GM18502 (cell line): ENCODE measurements around the gene ABCC2.
"Not testable (repeated sequence)": the region's sequence is repeated elsewhere in the genome, so short reads cannot be mapped to it uniquely, and the experiment has no call there.

Experiments
- ATAC-seq: cut with Tn5 transposase; IDR thresholded peaks from one replicate; pipeline ENCODE4 v1.9.1; 2021; ENCODE audit warnings: mild to moderate bottlenecking; ENCODE audit not compliant: unreplicated experiment, poor library complexity

The ABCC2 gene

GRCh38 chr10:99850021-99850766 lies 67.8 kb downstream of the ABCC2 start:
- no peak for ATAC-seq

GRCh38 chr10:99850767-99851340 lies 68.4 kb downstream of the ABCC2 start:
- no peak for ATAC-seq

- ATAC-seq, result no peak
Measured at GRCh38 chr10:99851825-99852224, 69.4 kb downstream of the ABCC2 start.

DNA sequence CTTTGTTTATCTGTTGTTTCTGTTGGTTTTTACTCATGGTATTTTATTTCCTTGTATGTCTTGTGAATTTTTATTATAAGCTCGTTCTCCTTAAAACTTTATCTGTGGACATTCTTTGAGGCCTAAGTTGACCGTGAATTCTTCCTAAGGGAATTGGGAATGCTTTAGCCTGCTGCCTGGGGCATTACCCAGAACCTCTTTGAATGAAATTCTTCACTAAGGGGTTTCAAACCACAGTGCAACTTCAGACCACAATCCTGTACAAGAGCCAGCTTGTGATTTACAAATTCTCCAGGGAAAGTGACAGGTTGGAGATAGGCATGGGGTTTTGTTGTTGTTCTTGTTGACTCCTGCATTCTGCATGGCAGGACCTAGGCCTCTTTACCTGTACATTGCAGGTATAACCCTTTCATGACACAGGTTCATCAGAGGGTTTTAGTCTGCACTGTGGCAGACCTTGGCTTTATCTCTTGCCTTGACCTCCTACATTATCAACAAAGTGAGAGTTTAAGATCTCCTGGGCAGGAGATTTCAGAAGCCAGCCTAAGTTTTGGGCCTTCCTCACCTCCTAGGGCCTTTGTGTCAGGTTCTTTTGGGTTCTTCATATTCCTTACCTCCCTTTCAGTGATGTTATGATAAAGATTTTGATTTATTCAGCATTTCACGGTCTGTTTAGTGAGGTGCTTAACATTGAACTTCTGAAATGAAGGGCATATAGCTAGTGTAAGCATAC lies 70.2 kb downstream of the ABCC2 start:
- ATAC-seq, result no peak

GRCh38 chr10:99853655-99854054 lies 71.2 kb downstream of the ABCC2 start:
- ATAC-seq, result no peak

DNA sequence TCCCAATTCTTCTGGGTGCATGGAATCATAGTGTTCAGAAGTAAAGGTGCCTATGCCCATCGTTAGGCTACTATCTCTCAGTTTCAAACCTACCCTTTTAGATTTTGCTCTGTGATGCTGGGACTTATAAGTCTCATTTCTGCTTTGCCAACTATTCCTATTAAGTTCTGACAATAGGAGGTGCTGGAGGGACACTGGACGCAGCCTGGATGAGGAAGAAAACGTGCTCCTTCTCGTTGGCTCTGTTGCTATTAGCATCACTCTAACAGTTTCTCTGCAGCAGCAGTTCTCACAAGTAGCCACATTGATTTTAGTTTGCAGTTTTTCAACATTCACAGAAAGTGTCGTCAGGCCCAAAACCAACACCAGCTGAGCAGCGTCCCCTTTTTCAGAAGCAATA lies 72.4 kb downstream of the ABCC2 start:
- no peak for ATAC-seq

DNA sequence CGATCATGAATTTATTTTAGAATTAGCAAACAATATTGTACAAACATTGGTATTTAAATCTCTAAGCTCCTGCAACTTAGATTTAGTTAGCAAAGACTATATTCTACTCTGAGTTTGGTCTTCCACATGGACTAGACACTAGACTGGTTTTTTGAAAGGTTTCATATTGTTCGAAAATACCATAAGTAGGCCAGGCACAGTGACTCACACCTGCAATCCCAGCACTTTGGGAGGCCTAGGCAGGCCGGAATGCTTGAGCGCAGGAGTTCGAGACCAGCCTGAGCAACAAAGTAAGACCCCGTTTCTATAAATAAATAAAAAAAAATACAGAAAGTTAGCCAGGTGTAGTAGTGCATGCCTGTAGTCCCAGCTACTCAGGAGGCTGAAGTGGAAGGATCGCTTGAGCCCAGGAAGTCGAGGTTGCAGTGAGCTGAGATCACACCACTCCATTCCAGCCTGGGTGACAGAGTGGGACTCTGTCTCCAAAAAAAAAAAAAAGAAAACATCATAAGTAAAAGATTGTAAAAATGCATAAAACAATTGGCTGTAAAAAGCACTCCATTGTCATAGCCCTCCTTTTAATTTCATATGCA lies 73.1 kb downstream of the ABCC2 start:
- no peak for ATAC-seq

DNA sequence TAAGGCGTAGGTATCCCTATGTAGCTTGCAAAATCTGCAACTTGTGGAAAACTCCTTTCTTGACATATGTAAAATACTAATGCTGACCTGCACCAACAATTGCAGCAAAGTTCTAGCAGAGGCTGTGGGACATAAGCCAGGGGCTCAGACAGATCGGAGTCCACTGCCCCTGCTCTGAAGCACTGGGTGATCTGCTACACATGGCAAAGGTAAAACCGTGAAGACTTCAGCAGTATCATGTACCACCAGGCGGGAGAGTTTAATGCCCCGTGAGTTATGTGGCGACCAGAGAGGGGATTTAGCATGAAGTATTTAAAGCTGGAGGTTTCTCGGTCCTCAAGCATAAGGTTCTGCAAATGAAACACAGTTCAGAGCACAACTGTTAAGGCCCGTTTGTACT lies 76.4 kb downstream of the ABCC2 start:
- no peak for ATAC-seq

DNA sequence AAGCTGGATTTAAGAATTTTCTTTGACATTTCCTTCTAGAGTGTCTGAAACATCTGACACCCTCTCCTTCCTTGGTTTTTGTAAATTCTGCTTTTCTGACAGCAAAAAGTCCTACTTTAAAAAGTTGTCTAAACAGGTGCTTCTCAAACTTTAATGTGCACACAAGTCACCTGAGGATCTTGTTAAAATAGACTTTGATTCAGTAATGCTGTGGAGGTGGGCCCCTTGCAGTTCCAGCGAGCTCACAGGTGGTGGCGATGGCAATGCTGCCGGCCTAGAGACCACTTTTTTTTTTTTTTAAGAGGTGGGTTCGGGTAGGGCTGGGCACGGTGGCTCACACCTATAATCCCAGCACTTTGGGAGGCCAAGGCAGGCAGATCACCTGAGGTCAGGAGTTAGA lies 77.1 kb downstream of the ABCC2 start:
- ATAC-seq, result no peak

GRCh38 chr10:99860466-99860865 lies 78.0 kb downstream of the ABCC2 start:
- no peak for ATAC-seq

DNA sequence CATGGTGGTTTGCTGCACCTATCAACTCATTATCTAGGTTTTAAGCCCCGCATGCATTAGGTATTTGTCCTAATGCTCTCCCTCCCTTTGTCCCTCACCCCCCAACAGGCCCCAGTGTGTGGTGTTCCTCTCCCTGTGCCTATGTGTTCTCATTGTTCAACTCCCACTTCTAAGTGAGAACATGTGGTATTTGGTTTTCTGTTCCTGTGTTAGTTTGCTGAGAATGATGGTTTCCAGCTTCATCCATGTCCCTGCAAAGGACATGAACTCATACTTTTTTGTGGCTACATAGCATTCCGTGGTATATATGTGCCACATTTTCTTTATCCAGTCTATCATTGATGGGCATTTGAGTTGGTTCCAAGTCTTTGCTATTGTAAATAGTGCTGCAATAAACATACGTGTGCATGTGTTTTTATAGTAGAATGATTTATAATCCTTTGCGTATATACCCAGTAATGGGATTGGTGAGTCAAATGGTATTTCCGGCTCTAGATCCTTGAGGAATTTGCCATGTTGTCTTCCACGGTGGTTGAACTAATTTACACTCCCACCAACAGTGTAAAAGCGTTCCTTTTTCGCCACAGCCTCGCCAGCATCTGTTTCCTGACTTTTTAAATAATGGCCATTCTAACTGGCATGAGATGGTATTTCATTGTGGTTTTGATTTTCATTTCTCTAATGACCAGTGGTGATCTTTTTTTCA lies 81.2 kb downstream of the ABCC2 start:
- ATAC-seq, result not testable (repeated sequence)

- ATAC-seq, result not testable (repeated sequence)
Measured at GRCh38 chr10:99867250-99867649, 84.8 kb downstream of the ABCC2 start.

DNA sequence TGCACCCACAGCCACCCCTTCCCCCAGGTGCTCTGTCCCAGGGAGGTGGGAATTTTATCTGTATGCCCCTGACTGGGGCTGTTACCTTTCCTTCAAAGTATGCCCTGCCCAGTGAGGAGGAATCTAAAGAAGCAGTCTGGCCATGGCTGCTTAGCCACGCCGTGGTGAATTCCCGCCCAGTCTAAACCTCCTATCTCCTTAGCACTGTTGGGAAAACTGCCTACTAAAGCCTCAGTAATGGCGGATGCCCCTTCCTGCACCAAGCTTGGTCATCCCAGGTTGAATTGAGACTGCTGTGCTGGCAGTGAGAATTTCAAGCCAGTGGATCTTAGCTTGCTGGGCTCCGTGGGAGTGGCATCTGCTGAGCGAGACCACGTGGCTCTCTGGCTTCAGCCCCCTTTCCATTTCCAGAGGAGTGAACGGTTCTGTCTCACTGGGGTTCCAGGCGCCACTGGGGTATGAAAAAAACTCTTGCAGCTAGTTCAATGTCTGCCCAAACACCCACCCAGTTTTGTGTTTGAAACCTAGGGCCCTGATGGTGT lies 87.2 kb downstream of the ABCC2 start:
- ATAC-seq, result no peak

GRCh38 chr10:99870123-99870730 lies 87.8 kb downstream of the ABCC2 start:
- peak; percentile 61 for ATAC-seq

DNA sequence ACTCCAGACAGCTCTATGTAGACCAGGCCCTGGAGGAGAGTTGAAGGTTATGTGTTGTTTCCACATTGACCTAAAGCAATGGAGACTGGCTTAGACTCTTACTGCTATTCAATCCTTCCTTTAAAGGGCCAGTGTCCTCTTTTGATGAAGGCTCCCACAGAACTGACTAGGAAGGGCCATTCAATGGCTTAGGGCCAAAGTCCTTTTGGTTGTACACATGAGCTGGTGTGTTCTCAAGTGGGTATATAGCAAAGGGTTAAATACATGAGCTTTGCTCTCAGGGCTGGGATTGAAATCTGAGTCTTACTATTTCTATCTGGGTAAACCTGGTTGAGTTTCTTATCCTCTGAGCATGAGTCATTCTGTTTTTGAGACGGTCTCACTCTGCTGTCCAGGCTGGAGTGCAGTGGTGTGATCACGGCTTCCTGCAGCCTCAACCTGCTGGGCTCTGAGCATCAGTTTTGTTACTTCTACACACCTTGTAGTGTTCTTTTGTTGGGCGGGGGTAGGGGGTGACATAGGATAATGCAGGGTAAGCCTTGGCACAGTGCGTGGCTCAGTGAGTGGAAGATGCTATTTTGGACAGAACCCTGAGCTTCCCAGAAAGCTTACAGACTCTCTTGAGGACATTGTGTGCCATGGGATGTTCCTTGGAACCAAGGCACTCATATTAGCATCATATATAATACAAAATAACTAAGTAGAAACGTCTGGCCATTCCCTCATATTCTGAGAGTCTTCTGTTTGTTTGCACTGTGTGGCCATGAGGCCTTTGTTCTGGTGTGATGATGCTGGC lies 90.1 kb downstream of the ABCC2 start:
- ATAC-seq, result no peak

- ATAC-seq, result no peak
Measured at GRCh38 chr10:99873846-99874245, 91.4 kb downstream of the ABCC2 start.

DNA sequence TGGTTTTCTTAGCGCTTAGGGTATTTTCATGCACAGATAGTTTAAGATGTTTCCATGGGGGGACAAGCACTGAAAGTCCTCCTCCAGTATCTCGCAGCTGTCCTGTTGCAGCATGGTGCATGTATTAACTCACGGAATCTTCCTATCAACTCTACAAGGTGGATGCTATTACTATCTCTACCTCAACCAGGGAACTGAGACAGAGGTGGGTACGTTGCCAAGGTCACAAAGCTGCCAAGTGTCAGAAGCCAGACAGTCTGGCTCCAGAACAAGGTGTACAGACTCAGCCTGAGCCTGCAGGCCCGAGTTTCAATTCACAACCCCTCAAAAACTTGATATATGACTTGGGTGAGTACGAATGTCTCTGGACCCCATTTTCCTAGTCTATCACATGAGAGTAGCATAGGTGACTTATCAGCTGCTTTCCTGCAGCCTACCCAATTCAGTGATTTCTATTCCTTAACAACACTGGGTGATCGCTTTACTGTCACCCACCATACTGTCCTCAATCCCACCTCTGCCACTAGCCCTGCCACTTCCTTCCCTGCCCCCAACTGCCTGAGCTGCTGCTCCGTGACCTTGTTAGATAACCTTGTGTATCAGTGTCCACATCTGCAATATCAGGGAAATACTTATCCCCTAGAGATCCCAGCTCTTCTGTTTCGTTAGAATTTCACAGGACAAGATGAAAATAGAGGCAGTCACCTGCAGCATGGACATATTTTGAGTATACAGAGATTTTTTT lies 92.1 kb downstream of the ABCC2 start:
- no peak for ATAC-seq

- no peak for ATAC-seq
Measured at GRCh38 chr10:99875473-99875872, 93.0 kb downstream of the ABCC2 start.
